Measurements from ENCODE around the gene CCDC88B. TPM values are rescaled to one million over a fixed set of nuclear protein-coding genes. Genes with fewer than 3 reads are reported as not detected.

CCDC88B gene
- total RNA-seq, 1 experiment from 2014 or later: 17.1 TPM

DNA sequence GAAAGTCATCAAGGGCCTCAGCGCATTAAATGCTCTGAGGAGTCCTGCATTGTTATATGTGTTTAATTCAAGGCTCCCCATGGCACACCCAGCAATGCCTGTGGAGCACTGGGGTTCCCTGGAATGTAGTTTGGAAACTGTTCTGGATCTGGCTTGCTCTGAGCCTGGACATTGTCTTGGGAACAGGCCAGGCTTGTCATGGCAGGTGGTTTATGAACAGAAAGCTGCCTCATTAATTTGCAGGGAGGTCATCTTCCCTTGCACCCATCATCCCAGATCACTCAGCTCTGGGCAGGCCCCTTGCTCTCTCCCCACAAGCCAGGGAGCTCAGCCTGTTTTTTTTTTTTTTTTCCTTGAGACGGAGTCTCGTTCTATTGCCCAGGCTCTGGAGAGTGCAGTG is 51.8 kb downstream of the CCDC88B start:
- H3K27me3 ChIP-seq (ENCODE audit: control insufficient read depth, insufficient read depth, low read length): no peaks in the 10 kb centered on the region
- DNase-seq (ENCODE audit: low read depth, low spot score) (no peak), ATAC-seq (no peak)
- H3K27ac ChIP-seq (ENCODE audit: low read length): no peak overlapping the region
- H3K4me3 ChIP-seq (ENCODE audit: low read depth in 2 of 2, low read length in 2 of 2): no peak overlapping the region
- intact Hi-C loops (cut with micrococcal nuclease; ENCODE audit: unreplicated experiment) (no loop called here), in situ Hi-C loops (cut with HindIII; ENCODE audit: low pct_unique_long_range_greater_than_20kb, low sequenced_read_pairs) (no loop called here)
- TF ChIP-seq SIN3A (IDR thresholded peaks at IDR 0.05; ENCODE audit: borderline replicate concordance, insufficient read depth, low read depth, low read length) (no peak), POLR2AphosphoS5 (IDR thresholded peaks at IDR 0.05; ENCODE audit: low read depth, low read length) (no peak), TCF7L2 (IDR thresholded peaks at IDR 0.05; ENCODE audit: low read depth, low read length) (no peak)
- TF ChIP-seq, protein P1, sequence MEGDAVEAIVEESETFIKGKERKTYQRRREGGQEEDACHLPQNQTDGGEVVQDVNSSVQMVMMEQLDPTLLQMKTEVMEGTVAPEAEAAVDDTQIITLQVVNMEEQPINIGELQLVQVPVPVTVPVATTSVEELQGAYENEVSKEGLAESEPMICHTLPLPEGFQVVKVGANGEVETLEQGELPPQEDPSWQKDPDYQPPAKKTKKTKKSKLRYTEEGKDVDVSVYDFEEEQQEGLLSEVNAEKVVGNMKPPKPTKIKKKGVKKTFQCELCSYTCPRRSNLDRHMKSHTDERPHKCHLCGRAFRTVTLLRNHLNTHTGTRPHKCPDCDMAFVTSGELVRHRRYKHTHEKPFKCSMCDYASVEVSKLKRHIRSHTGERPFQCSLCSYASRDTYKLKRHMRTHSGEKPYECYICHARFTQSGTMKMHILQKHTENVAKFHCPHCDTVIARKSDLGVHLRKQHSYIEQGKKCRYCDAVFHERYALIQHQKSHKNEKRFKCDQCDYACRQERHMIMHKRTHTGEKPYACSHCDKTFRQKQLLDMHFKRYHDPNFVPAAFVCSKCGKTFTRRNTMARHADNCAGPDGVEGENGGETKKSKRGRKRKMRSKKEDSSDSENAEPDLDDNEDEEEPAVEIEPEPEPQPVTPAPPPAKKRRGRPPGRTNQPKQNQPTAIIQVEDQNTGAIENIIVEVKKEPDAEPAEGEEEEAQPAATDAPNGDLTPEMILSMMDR (IDR thresholded peaks at IDR 0.05): no peak
- TF ChIP-seq, protein P2, sequence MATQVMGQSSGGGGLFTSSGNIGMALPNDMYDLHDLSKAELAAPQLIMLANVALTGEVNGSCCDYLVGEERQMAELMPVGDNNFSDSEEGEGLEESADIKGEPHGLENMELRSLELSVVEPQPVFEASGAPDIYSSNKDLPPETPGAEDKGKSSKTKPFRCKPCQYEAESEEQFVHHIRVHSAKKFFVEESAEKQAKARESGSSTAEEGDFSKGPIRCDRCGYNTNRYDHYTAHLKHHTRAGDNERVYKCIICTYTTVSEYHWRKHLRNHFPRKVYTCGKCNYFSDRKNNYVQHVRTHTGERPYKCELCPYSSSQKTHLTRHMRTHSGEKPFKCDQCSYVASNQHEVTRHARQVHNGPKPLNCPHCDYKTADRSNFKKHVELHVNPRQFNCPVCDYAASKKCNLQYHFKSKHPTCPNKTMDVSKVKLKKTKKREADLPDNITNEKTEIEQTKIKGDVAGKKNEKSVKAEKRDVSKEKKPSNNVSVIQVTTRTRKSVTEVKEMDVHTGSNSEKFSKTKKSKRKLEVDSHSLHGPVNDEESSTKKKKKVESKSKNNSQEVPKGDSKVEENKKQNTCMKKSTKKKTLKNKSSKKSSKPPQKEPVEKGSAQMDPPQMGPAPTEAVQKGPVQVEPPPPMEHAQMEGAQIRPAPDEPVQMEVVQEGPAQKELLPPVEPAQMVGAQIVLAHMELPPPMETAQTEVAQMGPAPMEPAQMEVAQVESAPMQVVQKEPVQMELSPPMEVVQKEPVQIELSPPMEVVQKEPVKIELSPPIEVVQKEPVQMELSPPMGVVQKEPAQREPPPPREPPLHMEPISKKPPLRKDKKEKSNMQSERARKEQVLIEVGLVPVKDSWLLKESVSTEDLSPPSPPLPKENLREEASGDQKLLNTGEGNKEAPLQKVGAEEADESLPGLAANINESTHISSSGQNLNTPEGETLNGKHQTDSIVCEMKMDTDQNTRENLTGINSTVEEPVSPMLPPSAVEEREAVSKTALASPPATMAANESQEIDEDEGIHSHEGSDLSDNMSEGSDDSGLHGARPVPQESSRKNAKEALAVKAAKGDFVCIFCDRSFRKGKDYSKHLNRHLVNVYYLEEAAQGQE (IDR thresholded peaks at IDR 0.05; ENCODE audit: insufficient read depth in 1 of 2, low read depth in 2 of 2, low read length in 1 of 2): no peak
- H3K9me3 ChIP-seq (ENCODE audit: control insufficient read depth, insufficient read depth, low read depth, low read length): no peaks in the 10 kb centered on the region
- ChIA-PET POLR2A (no interaction called here), CTCF (no interaction called here)
- H3K36me3 ChIP-seq (ENCODE audit: control insufficient read depth, insufficient read depth, low read length): no peaks in the 10 kb centered on the region
- no TSS peak for BruUV-seq (replicated peaks)
- no peaks in the 10 kb centered on the region for H3K4me1 ChIP-seq (ENCODE audit: control insufficient read depth, insufficient read depth, low read length)

DNA sequence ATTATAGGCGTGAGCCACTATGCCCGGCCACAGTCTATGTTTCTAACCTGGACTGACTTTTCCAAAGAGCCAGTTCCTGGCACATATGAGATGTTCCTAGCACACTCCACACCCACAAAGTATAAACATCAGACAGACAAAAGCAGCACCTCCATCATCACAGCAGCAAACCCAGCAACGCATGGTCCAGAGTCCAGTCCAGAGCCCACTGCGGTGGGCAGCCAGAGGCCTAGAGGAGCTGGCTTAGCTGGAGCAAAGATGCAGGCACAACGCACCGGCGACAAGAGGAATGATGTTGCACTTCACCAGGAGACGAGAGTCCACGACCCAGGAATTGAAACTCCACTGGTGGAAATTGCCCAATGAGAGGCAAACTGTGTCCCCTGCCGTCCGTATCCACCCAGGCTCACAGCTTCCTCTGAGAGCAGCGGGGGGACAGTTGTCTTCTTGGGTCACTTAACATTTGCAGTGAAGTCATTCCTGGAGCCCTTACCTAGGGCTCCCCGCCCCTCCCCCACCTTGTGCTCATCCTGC is 55.6 kb downstream of the CCDC88B start:
- ATAC-seq: no peak; the same call in 1 of the 2 replicates
- no TSS peak for BruUV-seq (replicated peaks)

More for the DNA sequence above, 55.6 kb downstream of the CCDC88B start:
- Histone ChIP-seq H3K4me1 (ENCODE audit: control insufficient read depth, insufficient read depth, low read length) (no peaks in the 10 kb centered on the region), H3K4me3 (ENCODE audit: low read depth in 2 of 2, low read length in 2 of 2) (no peak overlapping the region), H3K36me3 (ENCODE audit: control insufficient read depth, insufficient read depth, low read length) (no peaks in the 10 kb centered on the region), H3K9me3 (ENCODE audit: control insufficient read depth, insufficient read depth, low read depth, low read length) (no peaks in the 10 kb centered on the region), H3K27me3 (ENCODE audit: control insufficient read depth, insufficient read depth, low read length) (no peaks in the 10 kb centered on the region), H3K27ac (ENCODE audit: low read length) (no peak overlapping the region)
- in situ Hi-C loops (cut with HindIII; ENCODE audit: low pct_unique_long_range_greater_than_20kb, low sequenced_read_pairs) (no loop called here), intact Hi-C loops (cut with micrococcal nuclease; ENCODE audit: unreplicated experiment) (no loop called here)
- no peak for DNase-seq (ENCODE audit: low read depth, low spot score)
- ChIA-PET CTCF (interaction anchor here (0.7 kb wide), 1 partner anchor 293 kb away, joined by 3 read pairs; no protein-coding TSS in a partner anchor), POLR2A (interaction anchor here (0.6 kb wide), 1 partner anchor 382 kb away, joined by 3 read pairs; no protein-coding TSS in a partner anchor)
- no peak for TF ChIP-seq SIN3A (IDR thresholded peaks at IDR 0.05; ENCODE audit: borderline replicate concordance, insufficient read depth, low read depth, low read length)
- no peak for TF ChIP-seq POLR2AphosphoS5 (IDR thresholded peaks at IDR 0.05; ENCODE audit: low read depth, low read length)
- TF ChIP-seq, protein P1 (IDR thresholded peaks at IDR 0.05): no peak
- no peak for TF ChIP-seq TCF7L2 (IDR thresholded peaks at IDR 0.05; ENCODE audit: low read depth, low read length)
- TF ChIP-seq, protein P2 (IDR thresholded peaks at IDR 0.05; ENCODE audit: insufficient read depth in 1 of 2, low read depth in 2 of 2, low read length in 1 of 2): no peak

Measured in Panc1 (cell line).